GM19372 (cell line): Measurements from ENCODE around the gene PLXDC2.
A peak's percentile ranks its signal among the peaks of the same experiment; 100 is the strongest.

Source experiments
- ATAC-seq: cut with Tn5 transposase; IDR thresholded peaks from one replicate; pipeline ENCODE4 v1.9.1; 2021; ENCODE audit warnings: mild to moderate bottlenecking, low read depth, moderate library complexity; ENCODE audit not compliant: unreplicated experiment

Gene PLXDC2

GRCh38 chr10:19815036-19815730 is 1.0 kb upstream of the PLXDC2 start:
- ATAC-seq = no peak

GRCh38 chr10:19815731-19816410 is 361 bp upstream of the PLXDC2 start:
- no peak for ATAC-seq

DNA sequence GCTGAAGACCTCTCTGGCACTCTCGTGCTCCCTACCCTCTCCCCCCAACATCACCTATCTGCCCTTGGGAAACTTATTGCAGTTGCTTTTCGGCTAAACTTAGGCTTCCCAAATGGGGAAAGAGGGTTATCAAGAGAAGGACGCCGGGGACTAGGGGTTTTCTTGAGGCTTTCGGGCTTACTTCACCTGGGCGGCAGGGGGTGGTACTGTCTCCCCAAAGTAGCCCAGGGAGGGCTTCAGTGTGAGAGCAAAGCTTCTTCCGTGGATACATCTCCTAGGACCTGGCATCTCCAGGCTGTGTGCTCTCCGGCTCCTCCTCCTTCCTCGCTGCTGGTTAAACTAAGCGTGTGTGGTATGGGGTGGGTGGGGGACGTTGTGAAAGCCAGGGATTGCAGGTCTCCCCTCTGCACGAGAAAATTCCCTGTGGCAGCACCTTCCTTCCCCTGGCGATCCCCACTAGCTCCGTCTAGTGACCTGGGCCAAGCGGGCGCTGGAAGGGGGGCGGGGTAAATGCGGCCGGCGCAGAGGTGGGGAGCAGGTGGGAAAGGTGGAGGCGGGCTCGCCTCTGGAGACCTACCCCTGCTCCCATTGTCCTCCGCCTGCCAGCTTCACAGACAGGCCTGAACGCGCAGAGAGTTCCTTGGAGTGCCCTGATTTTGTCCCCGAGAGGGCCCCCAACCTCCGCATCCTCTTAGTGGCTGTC is 1.1 kb downstream of the PLXDC2 start:
- peak; percentile 22 for ATAC-seq

GRCh38 chr10:19818876-19819275 is 2.6 kb downstream of the PLXDC2 start:
- no peak for ATAC-seq

DNA sequence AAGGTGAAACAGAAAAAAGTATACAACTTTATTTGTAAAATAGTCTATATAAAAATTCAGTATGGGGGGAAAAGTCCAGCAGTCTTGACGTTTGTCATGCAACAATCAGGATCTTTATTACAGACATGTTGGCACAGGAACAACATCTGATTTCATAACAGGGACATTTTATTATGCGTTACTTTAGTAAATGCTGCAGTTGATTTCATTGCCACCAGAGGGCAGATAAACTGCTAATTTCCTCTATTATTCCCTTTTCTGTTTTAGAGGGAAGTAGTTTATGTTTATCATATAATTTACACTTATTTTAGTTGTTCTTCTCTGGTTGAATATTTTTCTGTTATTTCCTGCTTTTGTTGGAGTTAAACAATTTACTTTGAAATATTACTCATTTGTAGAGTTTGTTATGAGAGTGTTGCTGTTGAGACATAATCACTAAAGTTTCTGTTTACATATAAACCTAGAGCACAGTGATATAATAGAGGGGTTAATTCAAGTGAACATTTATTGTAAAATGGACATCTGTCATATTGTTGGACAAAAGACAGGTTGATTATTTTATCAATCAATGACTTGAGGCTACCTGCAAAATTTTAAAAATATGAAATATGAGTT is 3.3 kb downstream of the PLXDC2 start:
- ATAC-seq = no peak

DNA sequence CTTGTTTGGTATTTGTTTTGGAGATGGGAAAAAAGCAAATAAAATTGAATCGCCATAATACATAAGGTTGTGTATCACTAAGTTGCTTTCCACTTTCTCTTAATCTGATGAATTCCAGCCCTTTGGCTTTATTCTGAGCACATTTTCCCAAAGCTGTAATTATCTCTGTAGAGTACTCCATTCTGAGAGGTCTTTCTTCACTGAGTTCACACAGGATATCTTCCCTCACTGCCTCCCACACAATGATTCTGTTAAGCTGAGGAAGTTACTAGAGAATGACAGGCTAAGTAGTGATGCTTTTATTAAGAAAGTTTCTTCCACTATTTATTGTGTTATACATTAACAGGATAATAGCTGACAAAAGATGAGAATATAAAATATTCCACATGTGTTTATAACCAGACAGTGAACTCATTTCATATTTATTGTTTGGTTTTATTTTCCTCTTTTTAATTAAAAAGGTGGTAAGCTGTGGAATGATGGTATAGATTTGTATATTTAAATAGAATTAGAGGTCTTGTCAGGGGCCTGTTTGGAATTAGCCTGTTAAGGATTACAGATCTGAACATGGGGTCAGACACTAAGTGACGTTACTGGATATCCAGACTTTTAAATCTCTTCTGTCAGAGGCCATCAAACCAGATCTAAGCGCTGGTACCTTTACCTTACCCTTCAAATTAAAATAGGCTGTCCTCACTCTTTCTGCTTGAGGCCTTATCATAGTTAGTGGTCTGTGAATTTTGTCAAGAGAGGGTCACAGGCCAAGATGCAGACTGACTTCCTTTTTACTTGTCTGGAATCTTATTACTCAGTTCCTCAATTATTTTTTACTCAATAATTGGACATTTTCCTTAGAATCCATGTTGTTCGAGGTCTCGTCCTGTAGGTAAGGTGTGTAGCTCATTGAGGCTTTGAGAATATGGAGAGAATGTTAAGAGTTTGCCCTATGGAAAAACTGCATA is 8.4 kb downstream of the PLXDC2 start:
- no peak for ATAC-seq

- no peak for ATAC-seq
These were observed 9.5 kb downstream of the PLXDC2 start for GRCh38 chr10:19825700-19826099.

DNA sequence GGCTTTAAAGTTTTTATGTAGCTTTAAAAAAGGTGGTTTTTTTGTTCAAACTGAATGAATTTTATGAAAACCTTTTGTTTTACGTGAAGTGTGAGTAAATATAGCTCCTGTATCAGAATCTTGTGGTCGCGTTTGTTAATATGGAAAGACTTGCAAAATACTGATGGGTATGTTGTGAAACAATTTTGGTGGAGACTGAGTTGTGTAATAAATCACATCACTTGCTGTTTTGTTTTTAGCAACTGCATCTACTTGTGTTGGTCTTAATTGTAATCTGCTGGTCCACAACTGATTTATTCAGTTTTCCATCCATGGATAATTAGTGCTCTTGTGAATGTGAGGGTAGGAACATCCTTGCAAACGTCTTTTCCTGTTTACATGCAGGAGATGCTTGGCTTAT is 10.5 kb downstream of the PLXDC2 start:
- ATAC-seq = no peak

DNA sequence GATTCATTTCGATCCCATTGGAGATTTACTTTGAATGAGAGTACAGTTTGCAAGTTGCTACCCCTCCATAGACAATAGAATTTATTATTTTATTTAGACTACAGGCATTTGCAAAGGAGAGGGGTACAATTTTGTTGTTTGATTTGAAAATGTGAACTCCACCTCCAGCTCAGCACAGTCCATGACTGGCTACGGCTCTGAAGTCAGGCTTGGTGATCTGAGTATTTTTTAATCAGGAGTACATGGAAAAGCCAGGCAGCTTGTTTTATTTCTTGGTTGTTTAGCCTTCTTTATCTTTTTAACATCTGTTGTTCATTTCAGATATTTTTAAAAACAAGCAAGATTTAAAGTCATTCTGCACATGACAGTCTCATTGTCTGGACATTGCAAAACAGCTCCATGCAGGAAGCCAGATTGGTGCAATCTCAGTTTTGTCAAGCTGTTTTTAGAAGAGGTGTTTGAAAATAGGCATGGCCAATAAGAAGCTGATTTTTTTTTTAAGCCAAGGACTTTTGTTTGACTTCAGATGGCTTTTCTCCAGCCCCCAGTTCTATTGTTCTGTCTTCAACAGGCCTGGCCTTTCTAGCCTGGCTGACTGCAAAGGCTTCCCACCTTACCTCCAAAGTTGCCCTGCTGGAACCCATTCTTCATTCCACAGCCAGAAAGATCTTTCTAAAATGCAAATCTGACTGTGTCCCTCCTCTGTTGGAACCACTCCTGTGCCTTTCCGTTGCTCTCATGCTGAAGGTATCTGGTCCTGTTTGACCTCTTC is 12.2 kb downstream of the PLXDC2 start:
- ATAC-seq = no peak

DNA sequence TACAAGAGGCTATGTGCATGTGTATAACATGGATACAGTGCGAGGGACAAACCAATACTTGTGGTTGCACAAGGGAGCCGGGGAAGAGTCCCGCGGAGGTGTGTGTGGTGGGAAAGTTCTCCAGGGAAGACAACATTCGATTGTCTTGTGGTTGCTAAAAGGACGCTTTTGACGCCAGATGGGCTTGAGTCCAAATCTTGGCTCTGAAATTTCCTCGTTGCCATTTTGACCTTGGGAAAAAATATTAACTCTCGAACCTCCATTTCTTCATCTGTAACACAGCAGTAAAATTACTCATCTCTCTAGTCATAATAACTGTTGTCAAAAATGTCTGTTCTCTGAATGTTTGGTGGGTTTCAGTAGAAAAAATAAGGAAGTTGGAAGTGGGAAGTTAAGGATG is 16.5 kb downstream of the PLXDC2 start:
- ATAC-seq = no peak

DNA sequence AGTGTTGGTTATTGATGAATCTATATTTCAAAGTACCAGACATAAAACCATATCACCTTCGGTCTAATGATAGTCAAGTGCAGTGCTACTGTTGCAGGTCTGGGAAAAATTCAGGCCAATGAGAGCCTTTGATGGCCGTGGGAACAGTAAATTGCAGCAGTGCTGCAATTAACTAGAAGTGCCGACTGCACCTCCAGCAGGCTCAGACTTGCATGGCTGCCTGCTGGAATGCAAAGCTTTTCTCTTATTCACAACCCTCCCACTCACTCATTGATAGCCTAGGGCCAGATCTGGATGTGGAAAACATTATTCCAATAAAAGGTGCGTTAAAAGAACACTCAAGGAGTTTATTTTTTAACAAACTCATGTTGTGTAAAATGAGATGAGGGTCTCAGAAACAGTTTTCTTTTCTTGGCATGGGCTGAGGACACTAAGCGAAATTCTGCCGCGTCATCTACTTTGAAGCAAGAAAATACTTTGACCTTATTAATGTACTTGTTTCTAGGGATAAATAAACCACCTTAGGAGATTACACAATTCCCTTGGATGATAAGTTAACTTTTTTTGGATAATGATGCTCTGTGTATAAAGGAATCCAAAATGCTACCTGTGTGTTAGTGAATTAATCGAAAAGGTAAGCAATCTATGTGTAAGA is 17.1 kb downstream of the PLXDC2 start:
- no peak for ATAC-seq

DNA sequence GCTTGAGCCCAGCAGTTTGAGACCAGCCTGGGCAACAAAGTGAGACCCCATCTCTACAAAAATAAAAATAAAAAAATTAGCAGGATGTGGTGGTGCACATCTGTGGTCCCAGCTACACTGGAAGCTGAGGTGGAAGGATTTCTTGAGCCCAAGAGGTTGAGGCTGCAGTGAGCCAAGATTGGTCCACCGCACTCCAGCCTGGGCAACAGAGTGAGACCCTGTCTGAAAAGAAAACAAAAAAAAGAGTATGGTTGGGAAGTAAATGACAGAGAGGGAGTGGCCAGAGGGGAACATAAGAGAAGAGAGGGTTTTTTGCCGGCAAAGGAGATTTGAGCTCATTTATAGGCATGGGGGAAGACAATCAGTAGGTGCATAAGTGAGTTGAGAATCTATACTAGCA is 19.7 kb downstream of the PLXDC2 start:
- ATAC-seq = no peak

- ATAC-seq = no peak
These were observed 22.9 kb downstream of the PLXDC2 start for GRCh38 chr10:19839090-19839489.

- no peak for ATAC-seq
These were observed 23.3 kb downstream of the PLXDC2 start for GRCh38 chr10:19839552-19839951.

GRCh38 chr10:19840776-19841175 is 24.5 kb downstream of the PLXDC2 start:
- no peak for ATAC-seq

GRCh38 chr10:19843487-19843886 is 27.3 kb downstream of the PLXDC2 start:
- ATAC-seq = no peak

- ATAC-seq = no peak
These were observed 29.5 kb downstream of the PLXDC2 start for GRCh38 chr10:19845503-19846368.

- no peak for ATAC-seq
These were observed 31.1 kb downstream of the PLXDC2 start for GRCh38 chr10:19847321-19847720.
